HG02588 (cell line): ENCODE measurements around the gene CACNA2D3.

Experiments used
- ATAC-seq: cut with Tn5 transposase; IDR thresholded peaks from one replicate; pipeline ENCODE4 v1.9.1; 2021; ENCODE audit warnings: mild to moderate bottlenecking, moderate library complexity; ENCODE audit not compliant: unreplicated experiment

CACNA2D3 gene

DNA sequence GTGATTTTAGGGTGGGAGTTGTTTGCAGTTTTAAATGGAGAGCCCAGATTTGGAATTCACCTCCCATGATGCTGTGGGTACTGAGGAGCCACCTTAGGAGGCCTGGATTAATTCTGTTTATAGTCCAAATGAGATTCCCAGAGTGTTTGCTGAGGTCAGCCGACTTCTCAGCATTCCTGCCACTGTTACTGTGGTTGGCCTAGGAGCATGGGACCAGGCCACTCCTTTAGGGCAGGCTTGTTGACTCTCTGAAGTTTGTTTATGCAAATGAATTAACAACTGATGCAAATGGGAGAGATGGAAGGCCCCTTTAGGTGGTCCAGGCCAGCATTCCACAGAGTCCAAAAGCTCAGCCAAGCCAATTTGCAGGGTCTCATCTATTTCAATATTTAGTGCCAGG is 46.1 kb downstream of the CACNA2D3 start:
- ATAC-seq, result no peak

DNA sequence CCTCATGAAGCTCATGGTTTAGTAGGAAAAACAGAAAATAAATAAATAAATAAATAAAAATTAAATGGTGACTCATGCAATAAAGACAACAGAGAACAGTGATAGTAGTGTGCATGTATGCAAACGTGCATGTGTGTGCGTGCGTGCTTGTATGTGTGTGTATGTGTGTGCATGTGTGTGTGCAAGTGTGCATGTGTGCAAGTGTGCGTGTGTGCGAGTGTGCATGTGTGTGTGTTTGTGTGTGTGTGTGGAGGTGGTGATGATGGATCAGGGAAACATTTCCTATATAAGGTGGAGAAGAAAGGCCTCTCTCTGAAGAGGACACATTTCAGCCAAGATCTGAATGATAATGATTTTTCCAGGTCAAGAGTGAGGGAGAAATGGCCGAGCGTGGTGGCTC is 47.2 kb downstream of the CACNA2D3 start:
- ATAC-seq, result no peak

DNA sequence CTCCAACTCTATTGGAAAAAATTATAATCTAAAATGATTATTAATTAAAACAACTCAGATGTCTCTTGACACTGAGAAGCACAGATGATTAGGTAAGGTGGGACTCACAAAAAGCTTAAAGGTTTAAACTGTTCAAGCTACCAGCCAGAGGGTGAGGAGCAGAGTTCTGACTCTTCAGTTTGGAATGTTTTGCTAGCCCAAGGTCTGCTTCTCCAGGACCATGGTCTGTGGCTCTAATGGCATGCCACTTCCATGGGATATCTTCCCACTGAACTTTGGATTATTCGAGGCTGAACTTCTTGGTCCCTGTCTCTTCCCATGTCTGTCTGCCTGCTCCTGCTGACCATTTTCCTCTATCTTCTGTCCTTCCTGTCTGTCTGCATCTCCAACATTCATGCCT is 49.2 kb downstream of the CACNA2D3 start:
- ATAC-seq, result no peak

DNA sequence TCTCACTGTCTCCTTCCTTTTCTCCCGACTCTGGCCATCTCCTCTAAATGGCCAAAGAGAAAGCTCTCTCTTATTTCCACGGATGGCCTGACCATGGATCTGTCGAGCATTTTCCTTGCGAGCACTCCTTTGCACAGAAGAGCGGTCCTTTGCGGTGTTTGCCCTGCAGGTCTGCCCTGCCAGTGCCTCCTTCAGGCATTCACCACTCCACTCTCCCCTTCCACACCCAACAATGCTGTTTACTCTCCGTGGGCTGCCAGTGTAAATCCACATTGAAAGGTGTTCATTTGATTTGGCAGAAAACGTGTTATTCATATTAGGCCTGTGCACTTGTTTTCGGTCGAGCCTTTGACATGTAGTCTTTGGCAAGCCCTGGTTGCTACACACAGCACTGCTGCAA is 49.6 kb downstream of the CACNA2D3 start:
- ATAC-seq, result no peak

DNA sequence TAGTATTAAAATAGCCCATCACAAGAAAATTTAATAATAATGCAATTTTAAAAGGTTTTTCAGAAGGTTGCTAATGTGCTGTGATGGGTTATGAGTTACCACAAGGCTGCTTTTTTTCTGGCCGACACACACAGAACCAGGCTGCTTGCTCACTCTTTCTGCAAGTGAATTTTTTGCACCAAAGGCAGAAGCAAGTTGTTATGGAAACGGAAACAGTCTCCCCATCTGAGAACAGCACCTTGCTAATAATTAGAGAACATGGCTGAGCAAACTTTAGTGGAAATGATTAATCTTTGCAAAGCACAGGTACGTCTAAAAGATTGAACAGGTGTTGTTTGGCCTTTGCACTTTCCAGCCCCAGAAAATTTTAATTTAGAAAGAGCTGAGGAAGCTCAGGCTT is 51.0 kb downstream of the CACNA2D3 start:
- ATAC-seq, result no peak

DNA sequence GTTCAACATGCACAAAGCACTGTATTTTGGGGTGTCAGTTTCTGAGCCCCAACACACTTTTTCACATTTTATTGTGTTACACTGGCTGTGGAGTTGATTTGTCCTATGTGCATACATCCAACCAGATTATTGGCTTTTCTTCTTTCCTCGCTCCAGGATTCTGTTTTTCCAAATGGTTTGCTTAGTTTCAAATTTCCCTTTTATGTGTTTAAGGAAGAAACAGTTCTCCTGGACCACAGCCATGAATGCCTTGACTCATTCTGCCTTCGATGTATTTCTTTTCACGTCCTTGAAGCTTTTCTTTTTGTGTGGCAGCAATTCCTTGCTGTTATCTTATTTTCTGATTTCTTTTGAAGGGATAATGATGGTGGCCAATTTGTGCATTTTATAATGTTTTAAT is 53.8 kb downstream of the CACNA2D3 start:
- ATAC-seq, result no peak

DNA sequence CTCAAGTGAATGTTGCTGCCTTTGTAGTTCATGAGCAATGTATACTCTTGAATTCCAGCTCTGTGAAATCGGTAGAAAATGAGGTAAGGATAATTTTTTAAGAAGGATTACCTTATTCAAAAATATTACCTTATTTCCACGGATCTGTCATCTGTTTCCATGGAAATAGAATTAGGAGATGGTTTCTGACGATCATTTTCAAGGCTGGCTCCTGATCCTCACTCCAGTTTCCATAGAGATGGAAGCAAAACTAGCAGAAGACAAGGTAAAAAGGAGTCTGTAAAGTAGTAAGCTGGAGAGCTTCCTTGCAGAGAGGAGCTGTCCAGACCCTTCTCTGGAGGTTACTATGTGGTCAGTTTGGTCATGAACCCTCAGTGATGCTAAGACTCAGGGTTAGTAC is 55.5 kb downstream of the CACNA2D3 start:
- ATAC-seq, result no peak

DNA sequence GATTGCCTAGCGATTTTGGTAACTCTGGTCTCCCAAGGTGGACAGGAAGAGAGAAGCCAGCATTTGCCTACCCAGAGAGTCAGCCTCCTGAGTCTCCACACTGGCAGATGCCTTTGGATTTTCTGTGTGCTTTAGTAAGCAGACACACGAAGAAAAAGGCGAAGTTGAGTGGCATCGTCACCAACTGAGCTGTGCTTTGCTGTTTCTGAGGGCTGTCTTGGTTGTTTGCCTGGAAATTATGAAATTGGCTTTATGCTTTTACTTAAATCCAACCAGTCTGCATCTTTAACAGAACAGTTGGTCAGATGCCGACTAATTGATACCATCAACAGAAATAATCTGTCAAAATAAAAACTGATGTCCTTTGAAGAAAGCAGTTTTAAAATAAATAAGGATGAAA is 56.0 kb downstream of the CACNA2D3 start:
- ATAC-seq, result no peak

DNA sequence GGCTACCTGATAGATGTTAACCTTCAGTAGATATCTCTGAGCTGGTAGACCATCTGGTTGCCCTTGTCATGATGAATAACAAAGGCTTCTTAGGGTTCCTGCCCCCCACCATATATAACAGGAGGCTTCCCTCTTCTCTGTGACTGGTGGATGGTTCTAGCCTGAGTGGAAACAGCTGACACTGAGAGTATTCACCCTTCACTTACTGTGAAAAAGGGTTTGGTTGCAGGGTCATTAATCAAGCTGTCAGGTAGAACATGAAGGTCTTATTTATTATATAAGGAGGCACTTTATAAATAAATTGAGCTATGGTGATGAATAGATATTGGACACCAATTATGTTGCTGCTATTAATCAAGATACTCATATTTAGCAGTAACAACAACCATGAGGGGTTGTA is 58.6 kb downstream of the CACNA2D3 start:
- ATAC-seq, result no peak

DNA sequence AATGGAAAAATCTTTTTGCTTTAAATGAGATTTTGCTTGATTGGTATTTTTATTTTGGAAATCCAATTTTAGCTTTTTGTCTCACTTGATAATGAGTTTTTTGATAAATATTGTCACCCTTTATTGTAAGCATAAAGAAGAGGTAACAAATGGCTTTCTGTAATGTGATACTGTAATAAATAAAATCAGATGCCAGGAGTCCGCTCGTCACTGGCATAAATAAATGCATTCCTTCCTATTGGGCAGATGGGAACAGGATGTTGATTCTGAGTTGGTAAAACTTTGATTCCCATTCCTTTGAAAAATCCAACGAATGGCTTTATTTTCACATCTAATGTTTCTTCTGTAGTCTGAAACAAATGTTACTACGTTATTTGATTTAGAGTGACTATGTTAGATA is 59.9 kb downstream of the CACNA2D3 start:
- ATAC-seq, result no peak

DNA sequence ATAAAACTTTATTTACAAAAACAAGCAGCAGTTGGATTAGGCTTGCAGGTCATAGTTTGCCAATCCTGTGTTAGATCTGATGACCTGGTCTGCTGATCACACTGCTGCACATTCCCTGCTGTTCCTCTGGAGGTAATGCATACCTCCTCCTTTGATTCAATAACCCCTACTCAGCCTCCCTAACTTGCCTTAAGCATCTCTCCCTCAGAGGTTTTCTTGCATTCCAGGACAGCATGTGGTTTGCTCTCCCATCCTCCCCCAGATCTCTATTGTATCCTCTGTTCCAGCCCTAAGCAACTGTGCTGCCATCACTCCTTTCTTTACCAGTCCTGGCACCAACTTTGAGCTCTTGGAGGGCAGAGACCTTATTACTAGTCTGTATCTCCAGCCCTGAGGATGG is 63.4 kb downstream of the CACNA2D3 start:
- ATAC-seq, result no peak

DNA sequence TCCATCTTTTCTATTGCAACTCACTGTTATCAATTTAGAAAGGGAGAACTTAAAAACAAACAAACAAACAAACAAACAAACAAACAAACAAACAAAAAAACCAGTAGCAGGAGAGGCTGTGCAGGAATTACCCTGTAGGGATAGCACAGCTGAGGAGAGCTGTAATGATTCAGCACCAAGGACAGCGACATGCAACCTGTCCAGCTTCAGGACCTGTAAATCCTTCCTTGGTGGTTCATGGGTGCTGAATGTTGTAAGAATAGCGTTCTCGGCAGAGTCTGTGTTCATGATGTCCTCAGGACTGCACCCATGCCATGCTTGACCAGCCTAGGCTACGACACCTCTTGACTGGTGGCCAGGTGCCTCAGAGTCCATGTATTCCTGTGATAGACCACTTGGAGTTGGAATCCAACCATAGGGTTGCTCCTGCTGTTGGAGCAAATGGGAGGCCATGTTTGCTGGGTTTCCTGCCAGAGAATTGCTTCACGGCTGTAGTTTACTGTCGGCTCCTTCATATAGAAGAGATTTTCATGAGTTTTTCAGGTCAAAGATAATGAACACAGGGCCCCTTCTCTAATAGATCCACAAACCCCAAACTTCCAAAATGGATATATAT is 65.9 kb downstream of the CACNA2D3 start:
- ATAC-seq, result no peak

DNA sequence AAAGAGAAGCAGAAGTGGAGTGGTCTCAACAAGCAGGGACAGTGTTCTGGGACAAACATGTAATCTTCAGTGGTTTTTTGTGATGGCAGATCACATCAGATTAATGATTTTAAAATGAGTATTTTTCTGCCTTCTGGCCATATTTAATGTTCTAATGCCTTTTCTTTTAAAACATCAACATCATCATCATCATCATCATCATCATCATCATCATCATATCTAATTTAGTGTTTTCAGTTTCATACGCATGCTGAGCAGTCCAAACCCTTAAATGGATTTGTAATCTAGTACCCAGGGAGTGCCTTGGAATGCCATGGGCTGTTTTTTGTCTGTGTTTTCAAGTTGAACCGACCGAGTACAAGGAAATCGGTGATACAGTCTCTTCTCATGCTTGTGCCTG is 68.9 kb downstream of the CACNA2D3 start:
- ATAC-seq, result no peak

DNA sequence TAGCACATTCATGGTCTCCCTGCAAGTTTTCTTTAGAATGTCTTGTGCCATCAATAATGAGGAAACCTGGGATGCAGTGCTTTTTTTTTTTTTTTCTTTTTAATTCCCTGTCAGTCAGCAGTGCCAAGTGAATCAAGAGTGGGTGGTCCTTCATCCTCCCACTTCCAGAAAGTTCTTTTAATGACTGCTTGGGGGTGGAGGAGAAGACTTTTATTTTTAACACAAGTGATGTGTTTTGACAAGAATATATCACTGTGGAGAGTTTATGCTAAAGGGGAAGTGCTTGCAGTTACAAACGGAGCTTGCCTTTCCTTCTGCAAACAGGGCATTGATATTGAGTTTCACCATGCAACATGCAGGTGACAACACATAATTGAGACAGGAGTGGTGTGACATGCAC is 69.7 kb downstream of the CACNA2D3 start:
- ATAC-seq, result no peak

DNA sequence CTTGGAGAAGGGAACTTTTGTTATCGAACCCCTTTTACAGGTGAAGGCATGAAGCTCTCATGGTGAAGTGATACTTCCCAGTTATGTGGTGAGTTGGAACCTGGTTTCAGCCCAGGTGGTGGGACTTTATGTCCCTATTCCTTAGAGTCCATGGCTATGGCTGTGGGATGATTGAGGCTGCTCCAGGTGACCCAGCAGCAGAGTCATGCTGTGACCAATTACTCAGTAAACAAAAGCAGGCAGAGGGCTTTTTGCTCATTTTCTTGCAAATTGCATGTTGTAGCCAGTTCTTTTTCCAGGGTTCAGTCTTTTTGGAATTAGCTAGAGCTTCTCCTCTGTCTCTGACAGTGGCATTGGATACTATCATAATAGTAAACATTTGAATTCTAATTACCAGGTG is 70.7 kb downstream of the CACNA2D3 start:
- ATAC-seq, result no peak

DNA sequence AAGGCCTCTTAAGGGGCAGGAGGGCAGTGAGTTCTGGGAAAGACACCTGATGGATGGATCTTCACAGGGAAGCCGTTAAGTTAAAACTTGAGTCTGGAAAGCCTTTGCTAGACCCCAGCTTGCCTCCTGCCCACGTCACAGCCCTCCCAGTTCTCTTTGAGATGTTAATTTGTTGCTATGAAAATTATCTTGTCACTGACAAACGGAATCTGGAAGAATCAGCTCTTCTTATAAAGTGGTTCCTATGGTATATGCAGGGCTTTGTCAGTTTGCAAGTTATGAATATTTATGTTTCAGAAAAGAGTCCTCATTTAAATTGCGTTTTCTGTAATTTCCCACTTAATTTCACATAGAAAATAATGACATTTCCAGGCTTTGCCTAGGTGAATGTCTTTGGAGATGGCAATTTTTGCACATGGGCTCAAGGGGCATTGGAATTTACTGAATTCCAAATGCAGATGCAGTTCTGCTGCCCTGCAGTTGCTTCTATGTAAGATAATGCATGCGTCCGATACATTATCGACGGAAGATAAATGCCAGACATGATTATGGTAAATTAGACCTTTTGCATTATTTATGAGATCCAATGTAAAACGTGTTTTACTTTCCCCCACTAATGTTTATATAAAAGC is 74.1 kb downstream of the CACNA2D3 start:
- no peak for ATAC-seq

DNA sequence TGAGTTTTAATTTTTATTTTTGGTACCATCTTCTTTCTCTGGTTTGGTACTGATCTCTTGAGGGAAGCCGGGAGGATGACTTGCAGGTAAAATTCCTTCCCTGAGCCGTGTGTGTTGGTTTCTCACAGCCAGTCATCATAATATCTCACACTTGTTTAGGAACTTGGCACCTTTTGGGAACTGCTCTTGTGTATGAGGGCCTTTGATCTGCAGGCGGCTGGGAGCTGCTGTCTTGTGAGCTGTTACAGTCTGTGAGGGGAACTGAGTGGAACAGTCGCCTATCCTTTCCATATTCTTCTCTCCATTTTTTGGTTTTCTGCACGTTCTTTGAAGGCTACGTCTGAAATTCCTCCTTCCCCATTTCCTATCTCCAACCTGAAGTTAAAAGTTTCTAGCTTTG is 75.2 kb downstream of the CACNA2D3 start:
- ATAC-seq, result no peak

DNA sequence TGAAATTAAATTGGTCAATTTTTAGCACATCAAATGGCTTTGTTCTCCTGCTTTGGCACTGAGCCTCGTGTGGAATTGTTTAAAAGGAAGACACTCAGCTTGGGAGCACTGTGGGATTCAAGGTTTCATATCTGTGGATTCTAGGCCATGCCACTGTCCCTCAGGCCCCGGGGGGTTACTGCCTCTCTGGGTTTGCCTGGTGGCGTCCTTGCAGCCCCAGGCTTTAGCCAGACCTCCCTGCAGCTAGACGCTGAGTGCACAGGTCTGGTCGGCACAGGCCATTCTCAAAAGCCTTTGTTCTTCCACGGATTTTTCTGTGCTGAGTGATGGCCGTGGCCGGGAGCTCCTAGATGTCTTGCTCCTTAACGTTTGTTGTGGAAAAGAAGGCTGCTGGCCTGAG is 76.2 kb downstream of the CACNA2D3 start:
- no peak for ATAC-seq

DNA sequence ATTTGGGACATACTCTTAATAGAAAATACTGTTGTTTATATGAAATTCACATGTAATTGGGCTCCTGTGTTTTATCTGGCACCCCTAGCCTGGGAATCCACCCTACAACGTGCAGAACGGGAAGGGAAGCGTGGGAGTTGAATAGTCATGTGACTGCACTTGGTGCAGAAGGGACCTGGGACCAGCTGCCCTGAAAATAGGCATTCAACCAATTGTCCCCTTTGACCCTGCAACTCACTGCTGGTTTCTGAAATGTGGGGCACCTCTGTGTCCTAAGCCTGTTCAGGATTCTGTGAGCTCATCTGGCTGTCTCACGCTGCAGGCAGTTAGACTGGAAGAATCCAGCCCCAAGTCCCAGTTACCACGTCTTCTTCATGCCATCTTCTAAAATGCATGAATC is 79.7 kb downstream of the CACNA2D3 start:
- ATAC-seq, result no peak

DNA sequence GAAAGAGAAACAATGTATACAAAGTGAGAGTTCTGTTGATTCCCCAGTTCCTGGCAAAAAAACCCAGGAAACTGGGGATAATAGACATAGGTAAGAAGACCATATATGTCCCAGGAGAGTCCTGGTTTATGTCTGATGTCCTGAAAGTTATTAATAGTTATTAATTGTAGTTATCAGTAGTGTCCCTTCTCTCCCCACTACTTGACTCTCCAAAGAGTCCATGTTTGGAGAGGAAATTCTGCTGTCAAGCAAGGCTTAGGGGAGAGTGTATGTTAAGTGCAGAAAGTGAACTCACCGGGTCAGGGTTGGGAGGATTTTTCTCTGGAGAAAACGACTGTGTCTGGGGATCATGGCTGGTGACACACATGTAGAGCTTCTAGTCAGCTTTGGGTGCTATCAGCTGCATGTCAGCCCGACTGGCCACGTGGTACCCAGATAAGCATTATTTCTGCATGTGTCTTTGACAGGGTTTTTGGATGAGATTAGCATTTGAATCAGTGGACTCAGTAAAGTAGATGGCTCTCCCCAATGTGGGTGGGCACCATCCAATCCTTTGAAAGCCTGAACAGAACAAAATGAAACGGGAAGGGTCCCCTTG is 80.4 kb downstream of the CACNA2D3 start:
- ATAC-seq, result no peak

DNA sequence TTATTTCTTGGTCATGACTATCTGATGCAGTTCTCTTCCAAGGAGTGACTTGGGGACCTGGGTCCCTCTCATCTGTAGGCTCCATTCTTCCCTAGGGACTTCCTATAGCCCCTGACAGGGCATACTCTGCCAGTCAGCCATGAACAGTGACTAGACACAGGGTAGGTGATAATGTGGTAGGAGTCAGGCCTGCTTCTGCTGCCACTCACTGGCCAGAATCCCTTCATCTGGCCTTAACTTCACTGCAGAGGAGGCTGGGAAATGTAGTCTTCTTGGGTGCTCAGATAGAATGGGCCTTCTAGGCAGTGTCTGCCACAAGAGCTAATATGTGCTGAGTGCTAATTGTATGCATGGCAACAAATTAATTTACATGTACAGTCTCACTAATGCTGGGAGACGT is 84.5 kb downstream of the CACNA2D3 start:
- no peak for ATAC-seq

DNA sequence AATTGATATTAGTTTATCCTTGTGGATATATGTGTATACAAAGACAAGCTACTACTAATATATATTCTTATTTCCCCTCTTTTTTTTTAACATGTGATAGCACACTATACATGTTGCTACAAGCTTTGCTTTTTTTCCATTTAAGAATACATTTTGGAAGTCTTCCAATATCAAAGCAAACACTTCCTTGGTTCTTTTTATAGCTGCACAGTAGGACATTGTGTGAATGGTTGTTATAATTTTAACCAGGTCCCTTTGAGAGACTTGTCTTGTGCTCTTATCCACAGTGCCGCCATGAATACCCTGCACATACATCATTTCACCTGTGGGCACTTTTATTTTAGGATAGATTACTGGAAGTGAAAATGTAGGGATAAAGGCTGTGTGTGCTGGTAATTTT is 88.7 kb downstream of the CACNA2D3 start:
- ATAC-seq, result no peak

DNA sequence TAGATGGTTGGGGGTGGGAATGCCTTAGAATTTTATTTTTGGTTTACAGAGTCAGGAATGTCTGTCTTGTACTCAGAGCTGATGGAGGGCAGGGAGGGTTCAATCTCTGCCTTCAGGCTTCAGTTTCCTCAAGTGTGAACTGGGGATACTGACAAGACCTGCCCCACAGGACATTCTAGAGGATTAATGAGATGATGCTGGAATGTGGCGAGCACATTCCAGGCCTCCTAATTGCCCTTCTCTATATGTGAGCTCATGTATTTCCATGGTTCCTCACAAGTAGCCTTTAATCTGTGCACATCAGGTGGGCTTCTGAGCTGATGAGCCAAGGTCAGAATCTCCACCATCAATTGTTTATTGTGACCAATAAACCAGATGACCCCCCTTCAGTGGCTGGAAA is 90.4 kb downstream of the CACNA2D3 start:
- ATAC-seq, result no peak
